Neural progenitor cell (in vitro differentiated cells): ENCODE data around the gene FYB1. TPM values are rescaled to one million over a fixed set of nuclear protein-coding genes. Genes with fewer than 3 reads are reported as not detected.

ENCODE experiments used
- DNase-seq: peaks from one replicate; pipeline ENCODE4 v3.0.0-alpha.2; 2016; ENCODE audit warnings: low spot score
- H2AFZ ChIP-seq: fragments of 200-600 bp; sonication (generic); replicated peaks from 2 replicates; pipeline ENCODE4 v1.6.1; 2016; ENCODE audit warnings: antibody characterized with exemption
- H3F3A ChIP-seq: fragments of 200-600 bp; sonication (generic); 2 replicates; pipeline ENCODE4 v1.6.1; 2016; ENCODE audit warnings: antibody characterized with exemption, low read depth
- H3K27ac ChIP-seq: fragments of 200-600 bp; sonication (generic); 2 replicates; pipeline ENCODE4 v1.5.1; 2016; ENCODE audit warnings: mild to moderate bottlenecking
- H3K27me3 ChIP-seq: fragments of 200-600 bp; sonication (generic); 2 replicates; pipeline ENCODE4 v1.6.1; 2016; ENCODE audit warnings: mild to moderate bottlenecking, moderate library complexity
- H3K36me3 ChIP-seq: fragments of 200-600 bp; sonication (generic); 2 replicates; pipeline ENCODE4 v1.5.1; 2016
- H3K4me1 ChIP-seq: fragments of 200-600 bp; sonication (generic); 2 replicates; pipeline ENCODE4 v1.6.1; 2016; ENCODE audit warnings: mixed run types
- H3K4me2 ChIP-seq: fragments of 200-600 bp; sonication (generic); 2 replicates; pipeline ENCODE4 v1.6.1; 2016
- H3K4me3 ChIP-seq: fragments of 200-600 bp; sonication (generic); 2 replicates; pipeline ENCODE4 v1.5.1; 2016
- H3K79me2 ChIP-seq: fragments of 200-600 bp; sonication (generic); 2 replicates; pipeline ENCODE4 v1.6.1; 2016; ENCODE audit warnings: low read depth
- H3K9ac ChIP-seq: fragments of 200-600 bp; sonication (generic); 2 replicates; pipeline ENCODE4 v1.6.1; 2016
- H3K9me3 ChIP-seq: fragments of 200-600 bp; sonication (generic); 2 replicates; pipeline ENCODE4 v1.5.1; 2016; ENCODE audit warnings: low read depth
- H4K20me1 ChIP-seq: fragments of 200-600 bp; sonication (generic); 2 replicates; pipeline ENCODE4 v1.6.1; 2016; ENCODE audit warnings: low read depth
- H3K27ac Mint-ChIP-seq: 3 replicates; pipeline ENCODE4 v1.8.0; 2021; ENCODE audit warnings: mixed read lengths
- H3K27me3 Mint-ChIP-seq: 2 replicates; pipeline ENCODE4 v1.8.0; 2022; ENCODE audit warnings: low read depth, mild to moderate bottlenecking, inconsistent platforms, moderate library complexity, mixed read lengths; ENCODE audit not compliant: insufficient read depth
- H3K36me3 Mint-ChIP-seq: 3 replicates; pipeline ENCODE4 v1.8.0; 2021; ENCODE audit warnings: mixed read lengths
- H3K4me1 Mint-ChIP-seq: 3 replicates; pipeline ENCODE4 v1.8.0; 2021; ENCODE audit warnings: mixed read lengths
- H3K4me3 Mint-ChIP-seq: 3 replicates; pipeline ENCODE4 v1.8.0; 2021; ENCODE audit warnings: mild to moderate bottlenecking, moderate library complexity, mixed read lengths
- H3K9me3 Mint-ChIP-seq: 3 replicates; pipeline ENCODE4 v1.8.0; 2020; ENCODE audit warnings: mixed read lengths
- CTCF ChIP-seq: fragments of 200-600 bp; sonication (generic); IDR thresholded peaks from 2 replicates; pipeline ENCODE4 v1.5.1; 2017; ENCODE audit warnings: antibody characterized with exemption, mild to moderate bottlenecking
- EZH2 ChIP-seq: fragments of 200-600 bp; sonication (generic); IDR thresholded peaks from 2 replicates; pipeline ENCODE4 v1.6.1; 2017; ENCODE audit warnings: antibody characterized with exemption, mild to moderate bottlenecking, moderate library complexity
- EZH2phosphoT487 ChIP-seq: fragments of 200-600 bp; sonication (generic); IDR thresholded peaks from 2 replicates; pipeline ENCODE4 v1.6.1; 2017; ENCODE audit warnings: antibody characterized with exemption
- total RNA-seq: library from RNA; depleted of rRNA; stranded (reverse); fragments of >200 nt; gene quantifications from 2 replicates; pipeline ENCODE4 v1.2.3, GENCODE V29; 2015; ENCODE audit warnings: low replicate concordance

FYB1 gene
- total RNA-seq, 1 donor from 2014 or later: not detected

DNA sequence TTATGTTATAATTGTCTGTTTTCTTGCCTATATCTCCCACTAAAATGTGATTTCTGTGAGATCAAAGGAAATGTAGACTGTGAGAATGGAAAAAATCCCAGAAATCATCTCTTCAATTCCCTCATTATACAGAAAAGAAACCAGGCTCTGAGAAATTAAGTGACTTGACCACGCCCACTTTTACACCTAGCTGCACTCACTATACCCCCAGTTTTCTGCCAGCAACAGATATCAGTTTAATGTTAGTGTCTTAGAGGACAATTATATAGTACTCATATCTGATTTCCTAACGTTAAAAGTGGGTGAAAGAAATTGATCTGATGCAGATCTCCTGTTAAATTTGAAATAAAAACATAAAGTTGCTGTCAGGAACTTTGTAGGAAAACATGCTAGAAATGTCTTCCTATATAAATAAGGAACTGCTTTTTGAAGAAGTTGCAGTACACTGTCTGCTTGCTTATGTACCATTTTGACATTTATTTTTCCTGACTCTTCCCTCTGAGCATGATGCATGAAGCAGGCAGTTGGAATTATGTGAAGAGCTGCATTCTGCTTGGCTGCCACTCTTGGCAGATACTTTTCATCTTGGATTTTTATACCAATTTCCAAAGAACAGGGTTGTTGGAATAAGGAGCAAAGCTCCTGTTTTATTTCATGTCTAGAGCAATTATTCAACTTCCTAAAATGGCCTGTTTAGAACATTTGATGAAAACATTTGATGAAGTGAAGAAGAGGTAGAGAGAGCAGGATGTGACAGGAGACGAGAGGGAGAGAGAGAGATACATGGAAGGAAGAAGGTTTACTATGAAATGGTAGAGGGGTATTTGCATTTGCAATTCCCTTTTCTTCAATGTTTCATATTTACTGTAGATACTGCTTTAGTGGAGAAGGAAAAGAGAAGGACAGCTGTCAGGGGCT is 87.9 kb downstream of the FYB1 start:
- Histone ChIP-seq H3K36me3 (no peaks in the 10 kb centered on the region), H3K9me3 (no peaks in the 10 kb centered on the region), H3K9ac (no peak overlapping the region), H3K4me2 (no peak overlapping the region), H3K27ac (no peak overlapping the region), H3K79me2 (no peaks in the 10 kb centered on the region), H3K4me1 (no peaks in the 10 kb centered on the region), H3F3A (no peaks in the 10 kb centered on the region), H2AFZ (peak overlapping the region; percentile 55), H3K4me3 (no peak overlapping the region), H4K20me1 (no peaks in the 10 kb centered on the region), H3K27me3 (no peaks in the 10 kb centered on the region)
- TF ChIP-seq CTCF (no peak), EZH2 (no peak), EZH2phosphoT487 (no peak)
- DNase-seq: no peak
- no peaks in the 10 kb centered on the region for H3K9me3 Mint-ChIP-seq
- no peaks in the 10 kb centered on the region for H3K36me3 Mint-ChIP-seq
- no peak overlapping the region for H3K27ac Mint-ChIP-seq
- H3K4me1 Mint-ChIP-seq: no peaks in the 10 kb centered on the region
- H3K27me3 Mint-ChIP-seq: no peaks in the 10 kb centered on the region
- no peak overlapping the region for H3K4me3 Mint-ChIP-seq

DNA sequence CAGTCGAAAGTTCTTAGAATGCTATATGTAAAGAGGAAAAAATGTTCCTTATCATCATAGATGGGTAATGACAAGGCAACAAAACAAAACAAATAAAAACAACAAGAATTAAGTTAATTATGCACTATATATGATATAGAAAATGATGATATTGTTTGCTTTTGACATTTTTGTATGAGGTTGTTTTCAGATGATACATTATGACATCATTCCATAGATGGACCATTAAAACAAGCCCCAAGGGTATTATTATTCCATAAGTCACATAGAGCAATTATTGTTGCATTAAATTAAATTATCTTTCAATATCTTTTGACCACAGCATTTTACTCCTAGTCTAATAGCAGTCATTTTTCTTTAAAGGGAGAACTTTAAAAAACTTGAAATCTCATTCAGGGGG is 88.6 kb downstream of the FYB1 start:
- no peaks in the 10 kb centered on the region for H3K9me3 Mint-ChIP-seq

DNA sequence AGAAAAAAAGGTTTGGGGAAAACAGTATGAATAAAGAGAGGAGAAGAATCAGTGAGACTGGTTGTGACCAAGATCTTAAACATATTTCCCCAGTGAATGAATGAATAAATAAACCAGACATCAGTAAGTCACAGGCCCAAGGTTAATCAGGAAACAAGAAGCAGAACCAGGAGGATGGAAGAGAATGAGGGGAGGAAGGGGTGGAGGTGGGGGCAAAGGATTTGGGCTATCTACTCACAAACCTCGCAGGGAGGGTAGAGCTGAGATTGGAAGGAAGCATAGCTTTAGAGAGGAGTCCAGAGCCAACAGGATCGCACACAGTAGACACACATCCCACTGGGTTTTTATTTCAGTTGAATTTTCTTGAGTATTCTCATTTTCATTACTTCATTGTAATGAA is 97.4 kb downstream of the FYB1 start:
- Mint-ChIP-seq H3K9me3 (no peaks in the 10 kb centered on the region), H3K4me1 (no peaks in the 10 kb centered on the region), H3K4me3 (no peak overlapping the region), H3K27ac (no peak overlapping the region), H3K36me3 (no peaks in the 10 kb centered on the region), H3K27me3 (peaks cover 2% of the 10 kb centered on the region)
- H4K20me1 ChIP-seq: no peaks in the 10 kb centered on the region
- H3K27me3 ChIP-seq: no peaks in the 10 kb centered on the region
- no peak overlapping the region for H3K4me2 ChIP-seq
- TF ChIP-seq CTCF (no peak), EZH2 (no peak), EZH2phosphoT487 (no peak)
- no peaks in the 10 kb centered on the region for H3K9me3 ChIP-seq
- no peak overlapping the region for H3K9ac ChIP-seq
- no peaks in the 10 kb centered on the region for H3K36me3 ChIP-seq
- no peaks in the 10 kb centered on the region for H3K79me2 ChIP-seq
- DNase-seq: no peak
- no peaks in the 10 kb centered on the region for H3F3A ChIP-seq
- no peak overlapping the region for H2AFZ ChIP-seq
- no peak overlapping the region for H3K27ac ChIP-seq
- H3K4me1 ChIP-seq: no peaks in the 10 kb centered on the region
- no peak overlapping the region for H3K4me3 ChIP-seq

More for the DNA sequence above, 88.6 kb downstream of the FYB1 start:
- no peaks in the 10 kb centered on the region for H3K36me3 ChIP-seq
- no peak overlapping the region for H3K4me3 Mint-ChIP-seq
- H3K4me3 ChIP-seq: no peak overlapping the region
- no peaks in the 10 kb centered on the region for H3K4me1 Mint-ChIP-seq
- no peak overlapping the region for H3K9ac ChIP-seq
- H4K20me1 ChIP-seq: no peaks in the 10 kb centered on the region
- DNase-seq: no peak
- H2AFZ ChIP-seq: no peak overlapping the region
- no peak overlapping the region for H3K4me2 ChIP-seq
- H3F3A ChIP-seq: no peaks in the 10 kb centered on the region
- H3K79me2 ChIP-seq: no peaks in the 10 kb centered on the region
- H3K9me3 ChIP-seq: no peaks in the 10 kb centered on the region
- H3K27ac Mint-ChIP-seq: no peak overlapping the region
- no peak for TF ChIP-seq EZH2phosphoT487
- no peak for TF ChIP-seq EZH2
- no peak for TF ChIP-seq CTCF
- no peak overlapping the region for H3K27ac ChIP-seq
- H3K4me1 ChIP-seq: no peaks in the 10 kb centered on the region
- H3K27me3 ChIP-seq: no peaks in the 10 kb centered on the region
- no peaks in the 10 kb centered on the region for H3K36me3 Mint-ChIP-seq
- no peaks in the 10 kb centered on the region for H3K27me3 Mint-ChIP-seq
